Suprapubic skin (tissue), 4 donors: ENCODE results near the gene SH2D3C. TPM values are rescaled to one million over a fixed set of nuclear protein-coding genes. Genes with fewer than 3 reads are reported as not detected.

Experiments
- DNase-seq, 2 donors: peaks; one replicate each; pipeline ENCODE4 v3.0.0-alpha.2; 2019; ENCODE audit warnings: low spot score in 2 of 2
- H3K27ac ChIP-seq: fragments of 200-600 bp; sonication (generic); one replicate; pipeline ENCODE4 v1.5.1; 2019
- H3K27me3 ChIP-seq: fragments of 200-600 bp; sonication (generic); one replicate; pipeline ENCODE4 v1.5.1; 2019
- H3K36me3 ChIP-seq: fragments of 200-600 bp; sonication (generic); one replicate; pipeline ENCODE4 v1.5.1; 2019
- H3K4me1 ChIP-seq: fragments of 200-600 bp; sonication (generic); one replicate; pipeline ENCODE4 v1.5.1; 2019
- H3K4me3 ChIP-seq: fragments of 200-600 bp; sonication (generic); one replicate; pipeline ENCODE4 v1.5.1; 2019; ENCODE audit warnings: mild to moderate bottlenecking
- H3K9me3 ChIP-seq: fragments of 200-600 bp; sonication (generic); one replicate; pipeline ENCODE4 v1.5.1; 2019
- EP300 ChIP-seq: sonication (generic); formaldehyde crosslinking; IDR thresholded peaks from one replicate; pipeline ENCODE4 v1.6.1; 2017; ENCODE audit warnings: antibody characterized with exemption
- POLR2A ChIP-seq, 2 donors: fragments of 450-650 bp; IDR thresholded peaks; one replicate each; pipeline ENCODE4 v1.6.1; 2017; ENCODE audit warnings: antibody characterized with exemption in 2 of 2, mild to moderate bottlenecking in 2 of 2, moderate library complexity in 2 of 2
- POLR2AphosphoS5 ChIP-seq, 3 donors: sonication (generic); formaldehyde crosslinking; IDR thresholded peaks; one replicate each; pipeline ENCODE4 v1.6.1; 2017; ENCODE audit warnings: antibody characterized with exemption in 3 of 3
- WGBS: methylation state at CpG from one replicate; pipeline ENCODE4 v1.1.5; 2018; 5-methylcytosine and 5-hydroxymethylcytosine counted together
- total RNA-seq, 4 donors: library from RNA; depleted of rRNA; stranded (reverse); fragments of >200 nt; gene quantifications; one replicate each; pipeline ENCODE4 v1.1.0, GENCODE V29; 2016
- TF ChIP-seq, protein P1 (sequence below), 2 donors: fragments of 200-600 bp in 1 of 2; fragments of 450-650 bp in 1 of 2; sonication (generic) in 1 of 2; IDR thresholded peaks; one replicate each; pipeline ENCODE4 v1.5.1; 2016 to 2019; ENCODE audit warnings: antibody characterized with exemption in 2 of 2, mild to moderate bottlenecking in 1 of 2, moderate library complexity in 1 of 2

SH2D3C gene
- total RNA-seq, 4 donors from 2014 or later, result 3.4 to 8.9 (median 6.1) TPM

DNA sequence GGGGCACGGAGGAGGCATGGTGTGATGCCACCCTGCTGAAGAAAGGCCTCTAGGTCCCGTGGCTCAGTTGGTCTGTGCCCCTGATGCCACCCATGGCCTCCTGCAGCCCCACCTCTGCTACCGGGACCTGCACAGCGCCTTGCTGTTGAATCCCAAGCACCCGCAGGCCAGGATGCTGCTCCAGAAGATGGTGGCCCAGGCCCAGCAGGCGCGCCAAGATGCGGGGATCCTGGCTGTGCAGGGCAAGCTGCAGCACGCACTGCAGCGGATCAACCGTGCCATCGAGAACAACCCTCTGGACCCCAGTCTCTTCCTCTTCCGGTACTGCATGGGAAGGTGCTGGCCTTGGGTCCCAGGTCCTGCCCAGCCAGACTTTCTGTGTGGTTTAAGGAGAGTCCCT lies 55.5 kb downstream of the SH2D3C start:
- Histone ChIP-seq H3K4me3 (no peak overlapping the region), H3K4me1 (peaks cover 21% of the 10 kb centered on the region), H3K27ac (no peak overlapping the region), H3K9me3 (no peaks in the 10 kb centered on the region), H3K27me3 (no peaks in the 10 kb centered on the region), H3K36me3 (no peaks in the 10 kb centered on the region)
- no peak for DNase-seq
- TF ChIP-seq POLR2A (IDR thresholded peaks at IDR 0.05) (no peak), POLR2AphosphoS5 (IDR thresholded peaks at IDR 0.05) (no peak), EP300 (no peak)
- TF ChIP-seq, protein P1, sequence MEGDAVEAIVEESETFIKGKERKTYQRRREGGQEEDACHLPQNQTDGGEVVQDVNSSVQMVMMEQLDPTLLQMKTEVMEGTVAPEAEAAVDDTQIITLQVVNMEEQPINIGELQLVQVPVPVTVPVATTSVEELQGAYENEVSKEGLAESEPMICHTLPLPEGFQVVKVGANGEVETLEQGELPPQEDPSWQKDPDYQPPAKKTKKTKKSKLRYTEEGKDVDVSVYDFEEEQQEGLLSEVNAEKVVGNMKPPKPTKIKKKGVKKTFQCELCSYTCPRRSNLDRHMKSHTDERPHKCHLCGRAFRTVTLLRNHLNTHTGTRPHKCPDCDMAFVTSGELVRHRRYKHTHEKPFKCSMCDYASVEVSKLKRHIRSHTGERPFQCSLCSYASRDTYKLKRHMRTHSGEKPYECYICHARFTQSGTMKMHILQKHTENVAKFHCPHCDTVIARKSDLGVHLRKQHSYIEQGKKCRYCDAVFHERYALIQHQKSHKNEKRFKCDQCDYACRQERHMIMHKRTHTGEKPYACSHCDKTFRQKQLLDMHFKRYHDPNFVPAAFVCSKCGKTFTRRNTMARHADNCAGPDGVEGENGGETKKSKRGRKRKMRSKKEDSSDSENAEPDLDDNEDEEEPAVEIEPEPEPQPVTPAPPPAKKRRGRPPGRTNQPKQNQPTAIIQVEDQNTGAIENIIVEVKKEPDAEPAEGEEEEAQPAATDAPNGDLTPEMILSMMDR (IDR thresholded peaks at IDR 0.05), result no peak
- 91% methylated on average over 8 of the region's 13 CpGs for WGBS

DNA sequence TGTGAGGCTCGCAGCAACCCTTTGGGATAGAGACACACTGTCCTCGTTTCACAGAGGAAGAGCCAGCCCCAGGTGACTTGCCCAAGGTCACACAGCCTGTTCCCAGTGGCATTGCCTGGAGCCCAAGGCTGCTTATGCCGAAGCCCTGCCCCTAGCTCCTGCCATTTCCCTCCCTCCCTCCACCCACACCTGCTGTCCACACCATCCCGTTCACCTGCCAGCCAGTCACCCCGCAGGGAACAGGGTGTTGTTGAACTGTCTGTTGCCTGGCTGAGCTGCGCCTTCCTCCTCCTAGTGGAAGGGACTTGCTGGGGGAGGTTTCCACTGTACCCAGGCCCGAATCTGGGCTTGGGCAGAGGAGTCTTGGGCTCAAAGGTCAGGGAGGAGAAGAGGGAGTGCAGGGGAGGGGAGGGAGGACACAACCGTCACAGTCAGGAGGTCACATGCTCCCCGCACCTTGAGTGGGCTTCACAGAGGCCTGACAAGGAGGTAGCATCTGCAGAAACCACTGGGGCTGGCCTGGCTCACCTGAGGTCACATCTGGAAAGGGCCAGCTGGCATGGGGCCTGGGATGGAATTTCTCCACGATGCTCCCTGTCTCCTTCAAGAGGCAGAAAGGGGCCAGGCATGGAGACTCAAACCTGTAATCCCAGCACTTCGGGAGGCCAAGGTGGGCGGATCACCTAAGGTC lies 56.3 kb downstream of the SH2D3C start:
- TF ChIP-seq, protein P1 (IDR thresholded peaks at IDR 0.05), result no peak
- TF ChIP-seq POLR2A (IDR thresholded peaks at IDR 0.05) (no peak), POLR2AphosphoS5 (IDR thresholded peaks at IDR 0.05) (no peak), EP300 (no peak)
- no peak for DNase-seq
- H3K27ac ChIP-seq, result peak overlapping the region; percentile 19
- H3K4me1 ChIP-seq, result peaks cover 21% of the 10 kb centered on the region
- no peaks in the 10 kb centered on the region for H3K9me3 ChIP-seq
- no peak overlapping the region for H3K4me3 ChIP-seq
- H3K27me3 ChIP-seq, result no peaks in the 10 kb centered on the region
- 68% methylated on average over 12 of the region's 12 CpGs for WGBS
- no peaks in the 10 kb centered on the region for H3K36me3 ChIP-seq

DNA sequence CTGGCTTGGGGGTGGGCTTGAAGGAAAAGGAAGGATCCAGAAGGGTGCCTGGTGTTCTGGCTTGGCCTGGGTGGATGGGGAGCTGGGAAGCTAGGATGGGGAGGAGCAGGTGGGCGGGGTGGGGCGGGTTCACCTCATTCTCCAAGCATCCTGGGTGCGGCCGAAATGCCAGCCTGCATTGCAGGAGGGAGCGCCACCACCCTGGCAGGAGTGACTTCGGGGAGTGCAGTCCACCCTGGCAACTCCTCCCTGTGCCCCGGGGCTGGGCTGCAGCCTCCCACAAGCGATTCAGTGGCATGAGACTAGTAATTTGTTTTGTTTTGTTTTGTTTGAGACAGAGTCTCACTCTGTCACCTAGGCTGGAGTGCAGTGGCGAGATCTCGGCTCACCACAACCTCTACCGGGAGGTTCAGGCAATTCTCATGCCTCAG lies 57.1 kb downstream of the SH2D3C start:
- no peak for TF ChIP-seq POLR2AphosphoS5 (IDR thresholded peaks at IDR 0.05)
- Histone ChIP-seq H3K4me3 (no peak overlapping the region), H3K4me1 (peaks cover 22% of the 10 kb centered on the region), H3K36me3 (no peaks in the 10 kb centered on the region), H3K9me3 (no peaks in the 10 kb centered on the region), H3K27me3 (no peaks in the 10 kb centered on the region), H3K27ac (peak overlapping the region; percentile 19)
- no peak for DNase-seq
- WGBS, result 9% methylated on average over 4 of the region's 11 CpGs

DNA sequence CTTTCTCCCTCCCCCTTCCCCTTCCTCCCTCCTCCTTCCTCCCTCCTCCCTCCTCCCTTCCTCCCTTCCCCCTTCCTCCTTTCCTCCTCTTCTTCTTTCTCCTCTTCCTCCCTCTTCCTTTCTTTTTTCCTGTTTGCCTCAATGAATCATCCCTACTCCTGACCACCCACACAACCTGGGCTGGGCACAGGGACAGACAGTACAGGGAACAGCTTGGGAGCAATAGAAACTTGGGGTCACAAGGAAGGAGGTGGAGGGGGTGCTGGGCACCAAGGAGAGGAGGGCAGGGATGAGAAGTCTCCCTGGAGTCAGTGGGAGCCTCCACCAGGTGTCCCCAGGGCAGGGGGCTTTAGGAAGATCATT lies 57.6 kb downstream of the SH2D3C start:
- DNase-seq, result no peak
- Histone ChIP-seq H3K27ac (no peak overlapping the region), H3K4me1 (peaks cover 27% of the 10 kb centered on the region), H3K27me3 (no peaks in the 10 kb centered on the region), H3K4me3 (no peak overlapping the region), H3K9me3 (no peaks in the 10 kb centered on the region), H3K36me3 (no peaks in the 10 kb centered on the region)
- TF ChIP-seq, protein P1 (IDR thresholded peaks at IDR 0.05), result no peak
- no peak for TF ChIP-seq EP300
- TF ChIP-seq POLR2AphosphoS5 (IDR thresholded peaks at IDR 0.05), result no peak
- TF ChIP-seq POLR2A (IDR thresholded peaks at IDR 0.05), result no peak

DNA sequence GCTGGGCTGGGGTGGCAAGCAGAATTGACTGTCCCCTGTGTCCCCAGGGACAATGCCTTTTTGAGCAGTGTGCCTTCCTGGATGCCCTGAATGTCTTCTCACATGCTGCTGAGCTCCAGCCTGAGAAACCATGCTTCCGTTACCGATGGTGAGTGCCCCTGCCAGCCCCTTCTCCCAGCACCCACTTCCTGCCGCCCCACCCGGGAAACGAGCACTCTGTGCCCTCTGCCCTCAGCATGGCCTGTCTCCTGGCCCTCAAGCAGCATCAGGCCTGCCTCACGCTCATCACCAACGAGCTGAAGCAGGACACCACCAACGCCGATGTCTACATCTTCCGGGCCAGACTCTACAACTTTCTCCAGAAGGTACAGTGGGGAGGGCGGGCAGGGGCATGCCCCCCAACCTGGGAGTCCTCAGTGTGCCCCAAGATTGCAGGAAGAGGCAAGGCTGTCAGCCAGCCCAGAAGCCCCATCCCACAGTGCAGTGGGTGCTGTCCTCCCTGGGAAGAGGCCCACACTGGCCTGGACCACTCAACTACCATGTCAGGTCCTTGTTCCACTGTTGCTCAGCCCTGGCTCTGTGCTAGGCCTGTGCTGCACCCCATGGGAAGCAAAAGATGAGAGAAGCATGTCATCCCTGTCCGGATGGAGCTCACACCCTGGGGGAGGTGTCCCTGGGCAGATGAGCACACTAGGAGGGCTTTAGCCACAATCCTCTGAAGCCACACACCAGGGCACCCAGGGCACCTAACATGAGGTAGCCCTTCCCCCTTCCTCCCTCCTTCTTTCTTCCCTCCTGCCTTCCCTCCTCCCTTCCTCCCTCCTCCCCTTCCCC lies 58.2 kb downstream of the SH2D3C start:
- 87% methylated on average over 10 of the region's 12 CpGs for WGBS
- peaks cover 27% of the 10 kb centered on the region for H3K4me1 ChIP-seq
- no peak for DNase-seq
- H3K27me3 ChIP-seq, result no peaks in the 10 kb centered on the region
- H3K27ac ChIP-seq, result no peak overlapping the region
- no peaks in the 10 kb centered on the region for H3K9me3 ChIP-seq
- H3K4me3 ChIP-seq, result no peak overlapping the region
- H3K36me3 ChIP-seq, result no peaks in the 10 kb centered on the region
- TF ChIP-seq POLR2AphosphoS5 (IDR thresholded peaks at IDR 0.05) (no peak), EP300 (no peak), POLR2A (IDR thresholded peaks at IDR 0.05) (no peak)
- TF ChIP-seq, protein P1 (IDR thresholded peaks at IDR 0.05), result no peak
